ENCODE measurements around the gene TANC2. TPM values are rescaled to one million over a fixed set of nuclear protein-coding genes. Genes with fewer than 3 reads are reported as not detected.
A peak's percentile ranks its signal among the peaks of the same experiment; 100 is the strongest.

Gene TANC2
- 71.3 and 82.5 TPM in 2 replicates for total RNA-seq (2011; cell fraction: chromatin; rRNA removed; ENCODE audit: low replicate concordance)
- 51.7 and 56.6 TPM in 2 replicates for total RNA-seq (2011; cell fraction: nucleolus; rRNA removed)
- 50.4 and 53.1 TPM in 2 replicates for total RNA-seq (2011; cell fraction: nucleoplasm; rRNA removed)
- total RNA-seq (2014; rRNA removed) (2.6 and 4.3 TPM in 2 replicates), total RNA-seq (2014; rRNA removed; fragmentation: Illumina TruSeq; extraction: Trizol) (5.7 and 6.0 TPM in 2 replicates), total RNA-seq (2015; rRNA removed; fragmentation: Illumina TruSeq; extraction: Trizol) (6.0 and 6.8 TPM in 2 replicates), total RNA-seq (2021) (7.3 and 7.8 TPM in 2 replicates), polyA plus RNA-seq (2011; rRNA removed) (3.2 and 5.3 TPM in 2 replicates), polyA plus RNA-seq (2014; fragmentation: Illumina TruSeq; extraction: Trizol) (4.5 and 5.5 TPM in 2 replicates), polyA plus RNA-seq (2014; fragmentation: Nextera tagmentation; extraction: Ambion mirVana) (1 to 10 TPM in 1 of 2 experiments, under 1 TPM in 1; 0.46 to 1.0 TPM), polyA plus RNA-seq (2014; rRNA removed) (1.1 and 3.2 TPM in 2 replicates), polyA minus RNA-seq (2011; rRNA and poly(A)+ RNA removed) (39.5 and 46.1 TPM in 2 replicates), Bru-seq, nascent RNA (percentile 58 among the genes with signal in this experiment), BruChase-seq, experiment 1, labeled RNA remaining after a 2-hour chase (percentile 59 among the genes with signal in this experiment), BruChase-seq, experiment 2, labeled RNA remaining after a 6-hour chase (percentile 56 among the genes with signal in this experiment)
- 3.2 and 3.7 TPM in 2 replicates for polyA plus RNA-seq (2011; cell fraction: cytosol; rRNA removed)
- polyA plus RNA-seq (2011; cell fraction: nucleus; rRNA removed) = 10.2 and 25.1 TPM in 2 replicates
- 4.3 and 4.6 TPM in 2 replicates for polyA plus RNA-seq (2012)
- polyA minus RNA-seq (2011; cell fraction: cytosol; rRNA and poly(A)+ RNA removed) = 8.1 and 17.5 TPM in 2 replicates
- polyA minus RNA-seq (2011; cell fraction: nucleus; rRNA and poly(A)+ RNA removed) = 53.3 and 58.4 TPM in 2 replicates
- long read RNA-seq, experiment 1, partial matches to known transcripts = 0 of 3 reads
- long read RNA-seq, experiment 1, other reads (novel, unspliced or antisense) = 3 of 3 reads
- long read RNA-seq, experiment 2, partial matches to known transcripts = 0 of 3 reads
- long read RNA-seq, experiment 2, other reads (novel, unspliced or antisense) = 3 of 3 reads
- long read RNA-seq, experiment 3 = 0 reads

DNA sequence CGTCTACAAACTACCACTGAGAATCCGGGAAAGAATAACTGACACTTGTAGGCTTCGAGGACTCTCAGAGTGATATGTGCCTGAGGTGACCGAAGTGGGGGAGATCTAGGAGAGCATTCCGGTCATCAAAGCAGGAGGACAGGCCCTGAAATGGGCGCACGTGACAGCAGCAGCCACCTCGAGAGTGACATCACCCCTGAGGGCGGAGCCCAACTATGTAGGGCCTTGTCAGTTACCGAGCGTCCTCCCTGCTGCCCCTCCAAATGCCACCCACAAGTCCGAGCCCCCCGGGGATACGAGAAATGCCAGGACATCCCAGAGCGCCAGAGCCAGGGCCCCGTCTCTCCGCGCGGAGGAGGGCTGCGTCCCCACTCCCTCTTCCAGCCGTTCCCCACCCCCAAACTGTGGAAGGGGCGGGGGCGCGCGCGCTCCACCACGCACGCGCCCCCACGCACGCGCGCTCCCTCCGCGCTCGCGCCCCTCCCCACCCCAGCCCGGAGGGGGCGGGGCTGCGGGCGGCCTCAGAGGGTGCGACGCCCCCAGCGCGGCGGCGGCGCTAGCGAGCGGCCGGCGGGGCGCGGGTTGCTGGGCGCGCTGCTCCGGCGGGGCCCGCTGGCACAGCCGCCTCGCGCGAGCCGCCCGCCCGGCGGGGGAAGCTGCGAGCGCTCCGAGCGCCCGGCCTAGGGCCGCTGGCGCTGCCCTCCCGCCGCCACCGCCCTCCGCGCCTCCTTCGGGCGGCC lies at the start of gene TANC2:
TANC2 (plus strand) TSS at position 550 of the 740 bp plus-strand sequence. CDS start 43,325 bp downstream, outside the sequence.
- Histone ChIP-seq H3K4me3 (peak within 1 kb of the TSS; percentile 78), H3K27me3 (ENCODE audit: control insufficient read depth in 2 of 2, insufficient read depth in 2 of 2, low read length in 2 of 2) (no peaks in the 10 kb centered on the region; a peak in 1 of 5 replicates), H3K27ac (ENCODE audit: extremely low read depth, low read depth, low read length) (peak within 1 kb of the TSS; percentile 63), H3K36me3 (ENCODE audit: control insufficient read depth, insufficient read depth, low read length) (no peaks in the 10 kb centered on the region), H3K9me1 (ENCODE audit: control insufficient read depth, insufficient read depth, low read length) (no peaks in the 10 kb centered on the region), H4K20me1 (replicated peaks; ENCODE audit: control insufficient read depth, insufficient read depth, low read length) (no peaks in the 10 kb centered on the region), H3K4me2 (ENCODE audit: insufficient read depth, low read length) (peak within 1 kb of the TSS; percentile 94), H3K9me3 (replicated peaks; ENCODE audit: control insufficient read depth, insufficient read depth, low read depth, low read length) (no peaks in the 10 kb centered on the region), H3K9ac (ENCODE audit: insufficient read depth in 1 of 2, low read depth in 2 of 2, low read length in 2 of 2) (peak within 1 kb of the TSS; percentile 70 to 91), H3K4me1 (replicated peaks in 1 of 2; ENCODE audit: control insufficient read depth in 2 of 2, insufficient read depth in 2 of 2, low read length in 2 of 2) (peaks cover 12 to 20% of the 10 kb centered on the region in 2 experiments; a peak in 4 of 5 replicates), H2AFZ (ENCODE audit: low read depth, low read length) (peak within 1 kb of the TSS; percentile 99), H3K79me2 (ENCODE audit: control insufficient read depth, insufficient read depth, low read length) (peaks cover 6% of the 10 kb centered on the region; the same call in 2 of the 3 replicates)
- in situ Hi-C loops (cut with MboI) (loop anchor here (25.0 kb wide), 1 partner anchor 254 kb away; no protein-coding TSS in a partner anchor), intact Hi-C loops (cut with micrococcal nuclease) (no loop called here)
- DNase-seq (ENCODE audit: extremely low read depth in 1 of 4, low spot score in 3 of 4) (peak; percentile 84 to 95 (median 94)), ATAC-seq (peak; percentile 87), FAIRE-seq (peak; percentile 72)
- ChIA-PET POLR2A (no interaction called here), CTCF (ENCODE audit: low intra/inter-chr PET ratio) (interaction anchor here (0.5 kb wide), 1 partner anchor 117 kb away, joined by 3 read pairs; no protein-coding TSS in a partner anchor)
- WGBS (ENCODE audit: insufficient coverage, low coverage, missing lambda C conversion rate) = 5% methylated on average over 28 of the region's 81 CpGs
- BruUV-seq (replicated peaks) = no TSS peak
- TF ChIP-seq ARID1B (IDR thresholded peaks at IDR 0.05) (peak; percentile 45; the same call in 1 of the 2 replicates), RBFOX2 (IDR thresholded peaks at IDR 0.05; ENCODE audit: low read depth, low read length) (peak; percentile 59), MYNN (IDR thresholded peaks at IDR 0.05) (no peak), MYNN (CRISPR knock-in tag; IDR thresholded peaks at IDR 0.05) (no peak), ETS2 (tag; IDR thresholded peaks at IDR 0.05; ENCODE audit: borderline replicate concordance, poor library complexity, severe bottlenecking) (no peak), MAZ (CRISPR knock-in tag; conservative IDR thresholded peaks at IDR 0.05 in 1 of 2, IDR thresholded peaks at IDR 0.05 in 1 of 2) (peak; percentile 83 to 94), SMARCE1 (IDR thresholded peaks at IDR 0.05) (no peak)
- TF ChIP-seq, protein P1, sequence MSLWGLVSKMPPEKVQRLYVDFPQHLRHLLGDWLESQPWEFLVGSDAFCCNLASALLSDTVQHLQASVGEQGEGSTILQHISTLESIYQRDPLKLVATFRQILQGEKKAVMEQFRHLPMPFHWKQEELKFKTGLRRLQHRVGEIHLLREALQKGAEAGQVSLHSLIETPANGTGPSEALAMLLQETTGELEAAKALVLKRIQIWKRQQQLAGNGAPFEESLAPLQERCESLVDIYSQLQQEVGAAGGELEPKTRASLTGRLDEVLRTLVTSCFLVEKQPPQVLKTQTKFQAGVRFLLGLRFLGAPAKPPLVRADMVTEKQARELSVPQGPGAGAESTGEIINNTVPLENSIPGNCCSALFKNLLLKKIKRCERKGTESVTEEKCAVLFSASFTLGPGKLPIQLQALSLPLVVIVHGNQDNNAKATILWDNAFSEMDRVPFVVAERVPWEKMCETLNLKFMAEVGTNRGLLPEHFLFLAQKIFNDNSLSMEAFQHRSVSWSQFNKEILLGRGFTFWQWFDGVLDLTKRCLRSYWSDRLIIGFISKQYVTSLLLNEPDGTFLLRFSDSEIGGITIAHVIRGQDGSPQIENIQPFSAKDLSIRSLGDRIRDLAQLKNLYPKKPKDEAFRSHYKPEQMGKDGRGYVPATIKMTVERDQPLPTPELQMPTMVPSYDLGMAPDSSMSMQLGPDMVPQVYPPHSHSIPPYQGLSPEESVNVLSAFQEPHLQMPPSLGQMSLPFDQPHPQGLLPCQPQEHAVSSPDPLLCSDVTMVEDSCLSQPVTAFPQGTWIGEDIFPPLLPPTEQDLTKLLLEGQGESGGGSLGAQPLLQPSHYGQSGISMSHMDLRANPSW (CRISPR knock-in tag; IDR thresholded peaks at IDR 0.05) = 0 out of 2 replicates have a peak, but pooled peaks have one; percentile 63
- TF ChIP-seq, protein P2, sequence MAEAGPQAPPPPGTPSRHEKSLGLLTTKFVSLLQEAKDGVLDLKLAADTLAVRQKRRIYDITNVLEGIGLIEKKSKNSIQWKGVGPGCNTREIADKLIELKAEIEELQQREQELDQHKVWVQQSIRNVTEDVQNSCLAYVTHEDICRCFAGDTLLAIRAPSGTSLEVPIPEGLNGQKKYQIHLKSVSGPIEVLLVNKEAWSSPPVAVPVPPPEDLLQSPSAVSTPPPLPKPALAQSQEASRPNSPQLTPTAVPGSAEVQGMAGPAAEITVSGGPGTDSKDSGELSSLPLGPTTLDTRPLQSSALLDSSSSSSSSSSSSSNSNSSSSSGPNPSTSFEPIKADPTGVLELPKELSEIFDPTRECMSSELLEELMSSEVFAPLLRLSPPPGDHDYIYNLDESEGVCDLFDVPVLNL (CRISPR knock-in tag; IDR thresholded peaks at IDR 0.05; ENCODE audit: low read depth) = no peak
